HG02610 (cell line): ENCODE measurements around the gene FLNB.
"Not testable (repeated sequence)": the region's sequence is repeated elsewhere in the genome, so short reads cannot be mapped to it uniquely, and the experiment has no call there.

Experiments
- ATAC-seq: cut with Tn5 transposase; IDR thresholded peaks from one replicate; pipeline ENCODE4 v1.9.1; 2021; ENCODE audit warnings: mild to moderate bottlenecking, moderate library complexity; ENCODE audit not compliant: unreplicated experiment

The FLNB gene

GRCh38 chr3:57978316-57978715 lies 29.9 kb upstream of the FLNB start:
- no peak for ATAC-seq

- no peak for ATAC-seq
These were observed 27.8 kb upstream of the FLNB start for GRCh38 chr3:57980416-57980815.

GRCh38 chr3:57981483-57982087 lies 26.6 kb upstream of the FLNB start:
- ATAC-seq: no peak

- ATAC-seq: no peak
These were observed 25.5 kb upstream of the FLNB start for GRCh38 chr3:57982561-57983243.

- peak; percentile 96 for ATAC-seq
These were observed 24.3 kb upstream of the FLNB start for GRCh38 chr3:57983734-57984518.

- ATAC-seq: no peak
These were observed 22.8 kb upstream of the FLNB start for GRCh38 chr3:57985176-57985983.

- no peak for ATAC-seq
These were observed 22.3 kb upstream of the FLNB start for GRCh38 chr3:57985984-57986246.

GRCh38 chr3:57986261-57986660 lies 22.0 kb upstream of the FLNB start:
- no peak for ATAC-seq

- ATAC-seq: not testable (repeated sequence)
These were observed 19.0 kb upstream of the FLNB start for GRCh38 chr3:57989198-57989597.

GRCh38 chr3:57989646-57990045 lies 18.6 kb upstream of the FLNB start:
- no peak for ATAC-seq

- ATAC-seq: no peak
These were observed 15.6 kb upstream of the FLNB start for GRCh38 chr3:57992452-57993213.

- ATAC-seq: no peak
These were observed 9.6 kb upstream of the FLNB start for GRCh38 chr3:57998366-57999283.

- no peak for ATAC-seq
These were observed 8.7 kb upstream of the FLNB start for GRCh38 chr3:57999417-58000115.

GRCh38 chr3:58000306-58001085 lies 7.7 kb upstream of the FLNB start:
- no peak for ATAC-seq

- ATAC-seq: no peak
These were observed 7.1 kb upstream of the FLNB start for GRCh38 chr3:58001086-58001467.

- ATAC-seq: no peak
These were observed 6.2 kb upstream of the FLNB start for GRCh38 chr3:58001979-58002378.

GRCh38 chr3:58003093-58003492 lies 5.1 kb upstream of the FLNB start:
- ATAC-seq: no peak

GRCh38 chr3:58004973-58005372 lies 3.2 kb upstream of the FLNB start:
- ATAC-seq: no peak
